H1 (cell line): ENCODE results near the gene VWA2. TPM values are rescaled to one million over a fixed set of nuclear protein-coding genes. Genes with fewer than 3 reads are reported as not detected.

Experiments used
- CBX5 ChIP-seq: fragments of 300-800, 300-1000 bp; sonication (generic); IDR thresholded peaks from 2 replicates; pipeline ENCODE4 v1.7.1; 2016; ENCODE audit warnings: antibody characterized with exemption, low read length, low read depth
- NRF1 ChIP-seq: IDR thresholded peaks from 2 replicates; pipeline ENCODE4 v1.6.1; 2011; ENCODE audit warnings: mild to moderate bottlenecking, low read depth, low read length, improper control_type of control experiment
- TAF7 ChIP-seq: optimal IDR thresholded peaks from 2 replicates; pipeline ENCODE3; 2011; ENCODE audit warnings: low read depth, mild to moderate bottlenecking, inconsistent platforms, low read length, moderate library complexity, borderline replicate concordance
- polyA plus RNA-seq, 7 experiments: library from polyadenylated mRNA; depleted of rRNA in 3 of 7; stranded (reverse) in 5 of 7; unstranded in 2 of 7; fragments of >200 nt in 5 of 7; fragments of 200-250 nt in 2 of 7; gene quantifications; 1 replicate in 5 of 7; 2 replicates in 1 of 7; 4 replicates in 1 of 7; pipeline versions ENCODE4 v1.2.1 to v1.2.3, GENCODE V29; 2011 to 2013; ENCODE audit warnings: missing spikeins in 2 of 7, mixed read lengths in 2 of 7
- total RNA-seq: library from RNA; stranded (reverse); fragmentation: NEBNext Ultra II Directional; extraction: Animal tissue kit (Norgen Biotek cat#: 25700); gene quantifications from 2 replicates; pipeline ENCODE4 v1.2.1, GENCODE V29; 2021

VWA2 gene
- total and polyA plus RNA-seq, 2 of the 8 experiments (the other 6 are each of a cell fraction or from before 2014, with no cell fraction given), result 2.8 to 2.9 TPM

GRCh38 chr10:114272696-114273095 is 33.6 kb downstream of the VWA2 start (continued):
- TF ChIP-seq TAF7 (no peak), CBX5 (no peak), NRF1 (no peak)
